ENCODE results near the gene KLK4.

The KLK4 gene

DNA sequence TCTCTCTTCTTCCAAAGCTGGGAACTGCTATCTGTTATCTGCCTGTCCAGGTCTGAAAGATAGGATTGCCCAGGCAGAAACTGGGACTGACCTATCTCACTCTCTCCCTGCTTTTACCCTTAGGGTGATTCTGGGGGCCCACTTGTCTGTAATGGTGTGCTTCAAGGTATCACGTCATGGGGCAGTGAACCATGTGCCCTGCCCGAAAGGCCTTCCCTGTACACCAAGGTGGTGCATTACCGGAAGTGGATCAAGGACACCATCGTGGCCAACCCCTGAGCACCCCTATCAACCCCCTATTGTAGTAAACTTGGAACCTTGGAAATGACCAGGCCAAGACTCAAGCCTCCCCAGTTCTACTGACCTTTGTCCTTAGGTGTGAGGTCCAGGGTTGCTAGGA lies 51.3 kb downstream of the KLK4 start:
- Mint-ChIP-seq H3K27me3 (ENCODE audit: low read depth, poor library complexity) (peaks cover 87% of the 10 kb centered on the region), H3K4me3 (no peak overlapping the region), H3K27ac (no peak overlapping the region), H3K9me3 (no peaks in the 10 kb centered on the region), H3K36me3 (ENCODE audit: low read depth) (no peaks in the 10 kb centered on the region), H3K4me1 (peaks cover 6% of the 10 kb centered on the region)
- TF ChIP-seq, protein P1, sequence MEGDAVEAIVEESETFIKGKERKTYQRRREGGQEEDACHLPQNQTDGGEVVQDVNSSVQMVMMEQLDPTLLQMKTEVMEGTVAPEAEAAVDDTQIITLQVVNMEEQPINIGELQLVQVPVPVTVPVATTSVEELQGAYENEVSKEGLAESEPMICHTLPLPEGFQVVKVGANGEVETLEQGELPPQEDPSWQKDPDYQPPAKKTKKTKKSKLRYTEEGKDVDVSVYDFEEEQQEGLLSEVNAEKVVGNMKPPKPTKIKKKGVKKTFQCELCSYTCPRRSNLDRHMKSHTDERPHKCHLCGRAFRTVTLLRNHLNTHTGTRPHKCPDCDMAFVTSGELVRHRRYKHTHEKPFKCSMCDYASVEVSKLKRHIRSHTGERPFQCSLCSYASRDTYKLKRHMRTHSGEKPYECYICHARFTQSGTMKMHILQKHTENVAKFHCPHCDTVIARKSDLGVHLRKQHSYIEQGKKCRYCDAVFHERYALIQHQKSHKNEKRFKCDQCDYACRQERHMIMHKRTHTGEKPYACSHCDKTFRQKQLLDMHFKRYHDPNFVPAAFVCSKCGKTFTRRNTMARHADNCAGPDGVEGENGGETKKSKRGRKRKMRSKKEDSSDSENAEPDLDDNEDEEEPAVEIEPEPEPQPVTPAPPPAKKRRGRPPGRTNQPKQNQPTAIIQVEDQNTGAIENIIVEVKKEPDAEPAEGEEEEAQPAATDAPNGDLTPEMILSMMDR (IDR thresholded peaks at IDR 0.05) = no peak
- DNase-seq = no peak

DNA sequence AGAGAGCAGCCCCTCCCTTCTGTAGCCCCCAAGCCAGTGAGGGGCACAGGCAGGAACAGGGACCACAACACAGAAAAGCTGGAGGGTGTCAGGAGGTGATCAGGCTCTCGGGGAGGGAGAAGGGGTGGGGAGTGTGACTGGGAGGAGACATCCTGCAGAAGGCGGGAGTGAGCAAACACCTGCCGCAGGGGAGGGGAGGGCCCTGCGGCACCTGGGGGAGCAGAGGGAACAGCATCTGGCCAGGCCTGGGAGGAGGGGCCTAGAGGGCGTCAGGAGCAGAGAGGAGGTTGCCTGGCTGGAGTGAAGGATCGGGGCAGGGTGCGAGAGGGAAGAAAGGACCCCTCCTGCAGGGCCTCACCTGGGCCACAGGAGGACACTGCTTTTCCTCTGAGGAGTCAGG lies 52.3 kb downstream of the KLK4 start:
- Mint-ChIP-seq H3K9me3 (no peaks in the 10 kb centered on the region), H3K27ac (peak overlapping the region; percentile 53), H3K36me3 (ENCODE audit: low read depth) (no peaks in the 10 kb centered on the region), H3K4me3 (no peak overlapping the region), H3K27me3 (ENCODE audit: low read depth, poor library complexity) (peaks cover 89% of the 10 kb centered on the region), H3K4me1 (peaks cover 6% of the 10 kb centered on the region)
- TF ChIP-seq, protein P1 (IDR thresholded peaks at IDR 0.05) = no peak
- DNase-seq = no peak

DNA sequence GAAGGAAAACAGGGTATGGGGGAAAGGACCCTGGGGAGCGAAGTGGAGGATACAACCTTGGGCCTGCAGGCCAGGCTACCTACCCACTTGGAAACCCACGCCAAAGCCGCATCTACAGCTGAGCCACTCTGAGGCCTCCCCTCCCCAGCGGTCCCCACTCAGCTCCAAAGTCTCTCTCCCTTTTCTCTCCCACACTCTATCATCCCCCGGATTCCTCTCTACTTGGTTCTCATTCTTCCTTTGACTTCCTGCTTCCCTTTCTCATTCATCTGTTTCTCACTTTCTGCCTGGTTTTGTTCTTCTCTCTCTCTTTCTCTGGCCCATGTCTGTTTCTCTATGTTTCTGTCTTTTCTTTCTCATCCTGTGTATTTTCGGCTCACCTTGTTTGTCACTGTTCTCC lies 53.8 kb downstream of the KLK4 start:
- DNase-seq = no peak
- Mint-ChIP-seq H3K27ac (peak overlapping the region; percentile 3), H3K36me3 (ENCODE audit: low read depth) (no peaks in the 10 kb centered on the region), H3K9me3 (no peaks in the 10 kb centered on the region), H3K4me3 (no peak overlapping the region), H3K4me1 (peaks cover 6% of the 10 kb centered on the region), H3K27me3 (ENCODE audit: low read depth, poor library complexity) (peaks cover 85% of the 10 kb centered on the region)
- TF ChIP-seq, protein P1 (IDR thresholded peaks at IDR 0.05) = no peak

Data from nephron progenitor cell (in vitro differentiated cells).